T-helper 1 cell (primary cell): ENCODE results near the gene SERTAD3.

Experiments used
- DNase-seq, 5 donors: peaks; one replicate each; pipeline ENCODE4 v3.0.0-alpha.2; 2012 to 2020

The SERTAD3 gene

GRCh38 chr19:40407714-40408597 lies 36.2 kb downstream of the SERTAD3 start:
- DNase-seq, result no peak

GRCh38 chr19:40403262-40403984 lies 40.7 kb downstream of the SERTAD3 start:
- DNase-seq, result peak; percentile 66 to 87 (median 70)

- DNase-seq, result no peak
Measured at GRCh38 chr19:40400559-40400958, 43.6 kb downstream of the SERTAD3 start.

- peak; percentile 40 to 63 (median 51) for DNase-seq
Measured at GRCh38 chr19:40398417-40399131, 45.6 kb downstream of the SERTAD3 start.

GRCh38 chr19:40397568-40397906 lies 46.6 kb downstream of the SERTAD3 start:
- DNase-seq, result no peak

- DNase-seq, result no peak
Measured at GRCh38 chr19:40396886-40397567, 47.1 kb downstream of the SERTAD3 start.

GRCh38 chr19:40395956-40396355 lies 48.2 kb downstream of the SERTAD3 start:
- DNase-seq, result no peak

- DNase-seq, result no peak
Measured at GRCh38 chr19:40394816-40395210, 49.3 kb downstream of the SERTAD3 start.

- no peak for DNase-seq
Measured at GRCh38 chr19:40393894-40394815, 50.0 kb downstream of the SERTAD3 start.

- DNase-seq, result no peak
Measured at GRCh38 chr19:40392894-40393517, 51.1 kb downstream of the SERTAD3 start.

GRCh38 chr19:40392123-40392522 lies 52.0 kb downstream of the SERTAD3 start:
- DNase-seq, result no peak
